NCI-H524 treated with DMSO at 0.1 percent for 48 hours (cell line): ENCODE results near the gene NXF1.
"Not testable (repeated sequence)": the region's sequence is repeated elsewhere in the genome, so short reads cannot be mapped to it uniquely, and the experiment has no call there.

Experiments
- DNase-seq: peaks from one replicate; lab custom pipeline; 2025; lab: John Stamatoyannopoulos, UW

Gene NXF1

GRCh38 chr11:62805076-62805892 is at the start of gene NXF1:
Gene NXF1 (minus strand): TSS chr11:62805440. CDS start chr11:62805356, 84 bp downstream.
- DNase-seq: peak; percentile 33

GRCh38 chr11:62854013-62854824 is 49.0 kb upstream of the NXF1 start:
- no peak for DNase-seq

- DNase-seq: no peak
Measured at GRCh38 chr11:62853279-62853965, 48.2 kb upstream of the NXF1 start.

- no peak for DNase-seq
Measured at GRCh38 chr11:62852523-62853188, 47.4 kb upstream of the NXF1 start.

GRCh38 chr11:62851807-62852522 is 46.7 kb upstream of the NXF1 start:
- no peak for DNase-seq

- no peak for DNase-seq
Measured at GRCh38 chr11:62850911-62851806, 45.9 kb upstream of the NXF1 start.

GRCh38 chr11:62847767-62848314 is 42.6 kb upstream of the NXF1 start:
- DNase-seq: no peak

GRCh38 chr11:62846177-62846576 is 40.9 kb upstream of the NXF1 start:
- DNase-seq: no peak

GRCh38 chr11:62844154-62844553 is 38.9 kb upstream of the NXF1 start:
- DNase-seq: no peak

GRCh38 chr11:62843466-62843865 is 38.2 kb upstream of the NXF1 start:
- no peak for DNase-seq

GRCh38 chr11:62842891-62843290 is 37.7 kb upstream of the NXF1 start:
- not testable (repeated sequence) for DNase-seq

GRCh38 chr11:62842171-62842741 is 37.0 kb upstream of the NXF1 start:
- no peak for DNase-seq

- peak; percentile 99 for DNase-seq
Measured at GRCh38 chr11:62841361-62842170, 36.3 kb upstream of the NXF1 start.

- not testable (repeated sequence) for DNase-seq
Measured at GRCh38 chr11:62840721-62841360, 35.6 kb upstream of the NXF1 start.

- DNase-seq: peak; percentile 53
Measured at GRCh38 chr11:62839050-62839945, 34.1 kb upstream of the NXF1 start, which contains the start of gene WDR74. Gene WDR74 (minus strand): TSS chr11:62839590. CDS start chr11:62839570, 20 bp downstream.

- no peak for DNase-seq
Measured at GRCh38 chr11:62835336-62835735, 30.1 kb upstream of the NXF1 start.
